Measurements from ENCODE around the gene GRM7. TPM values are rescaled to one million over a fixed set of nuclear protein-coding genes. Genes with fewer than 3 reads are reported as not detected.

Gene GRM7
- total and polyA plus RNA-seq, 2 of the 4 experiments (the other 2 are of a cell fraction), result not detected

GRCh38 chr3:7272203-7272602 is 411.3 kb downstream of the GRM7 start:
- no peak overlapping the region for H3K4me3 ChIP-seq (ENCODE audit: insufficient read depth, low read depth, low read length)
- H2AFZ ChIP-seq (replicated peaks; ENCODE audit: low read length, poor library complexity), result no peak overlapping the region
- no peak overlapping the region for H3K4me2 ChIP-seq (ENCODE audit: low read depth, low read length)
- POLR2A ChIA-PET (ENCODE audit: unreplicated experiment), result no interaction called here
- H4K5ac ChIP-seq (ENCODE audit: low read depth, low read length), result no peak overlapping the region
- no peak overlapping the region for H2AK9ac ChIP-seq (replicated peaks; ENCODE audit: low read depth, low read length, poor library complexity)
- BruUV-seq (replicated peaks), result no TSS peak
- intact Hi-C loops (cut with micrococcal nuclease), result no loop called here
- no peak overlapping the region for H3K27ac ChIP-seq (ENCODE audit: insufficient read depth, low read length)
- no peaks in the 10 kb centered on the region for H3K9me1 ChIP-seq (ENCODE audit: insufficient read depth, low read length)
- H3K18ac ChIP-seq (ENCODE audit: low read depth, low read length), result no peak overlapping the region
- no peak overlapping the region for H2BK5ac ChIP-seq (ENCODE audit: low read depth, low read length, poor library complexity, severe bottlenecking)
- H3K36me3 ChIP-seq (ENCODE audit: control insufficient read depth, insufficient read depth, low read length), result no peaks in the 10 kb centered on the region
- H2AK5ac ChIP-seq (ENCODE audit: low read depth, low read length), result no peak overlapping the region
- no peak overlapping the region for H2BK120ac ChIP-seq (ENCODE audit: low read depth, low read length)
- H3K9ac ChIP-seq (ENCODE audit: low read depth, low read length), result no peak overlapping the region
- CTCF ChIA-PET, result no interaction called here
- WGBS, 2 experiments (ENCODE audit: extremely low coverage in 2 of 2, insufficient read length in 1 of 2), result no CpG with 5 or more reads among the region's 1 CpG
- H3K79me1 ChIP-seq (ENCODE audit: low read depth in 1 of 2, low read length in 2 of 2), result no peaks in the 10 kb centered on the region
- TF ChIP-seq RFX5 (IDR thresholded peaks at IDR 0.05; ENCODE audit: low read depth, low read length), result no peak
- H3K14ac ChIP-seq (replicated peaks; ENCODE audit: low read depth, low read length), result no peak overlapping the region
- H3K56ac ChIP-seq (ENCODE audit: extremely low read depth, insufficient read depth, low read length), result no peak overlapping the region
- no peaks in the 10 kb centered on the region for H3K27me3 ChIP-seq (ENCODE audit: control insufficient read depth, insufficient read depth, low read length)
- no peak overlapping the region for H4K91ac ChIP-seq (ENCODE audit: insufficient read depth, low read depth, low read length)
- no peaks in the 10 kb centered on the region for H4K20me1 ChIP-seq (ENCODE audit: insufficient read depth, low read length)
- no peak overlapping the region for H3K4ac ChIP-seq (ENCODE audit: low read depth, low read length)
- H2BK15ac ChIP-seq (ENCODE audit: low read depth, low read length), result no peak overlapping the region
- H2BK20ac ChIP-seq (ENCODE audit: low read depth, low read length), result no peak overlapping the region
- in situ Hi-C loops (cut with MboI; ENCODE audit: low sequenced_read_pairs), result no loop called here
- ATAC-seq (ENCODE audit: low read depth), result no peak
- no peaks in the 10 kb centered on the region for H3K4me1 ChIP-seq (ENCODE audit: control insufficient read depth, insufficient read depth, low read length)
- no peak for DNase-seq
- no peak overlapping the region for H3K23ac ChIP-seq (ENCODE audit: low read depth, low read length)
- dilution Hi-C loops (cut with HindIII; ENCODE audit: low sequenced_read_pairs, unreplicated experiment), result no loop called here
- peaks cover 3% of the 10 kb centered on the region for H3K9me3 ChIP-seq (ENCODE audit: control insufficient read depth, insufficient read depth, low read length)
- H4K8ac ChIP-seq (ENCODE audit: low read depth in 2 of 2, low read length in 2 of 2), result no peak overlapping the region

Measured in IMR-90 (cell line).